OCI-LY1 (cell line): ENCODE data around the gene DIRAS1.

Experiments used
- CTCF ChIP-seq: fragments of 200-600 bp; sonication (generic), shearing (Covaris generic); IDR thresholded peaks from 2 replicates; pipeline ENCODE4 v1.5.1; 2017; ENCODE audit warnings: mild to moderate bottlenecking, antibody characterized with exemption, low read length, moderate library complexity, mixed read lengths
- EZH2 ChIP-seq: fragments of 200-600 bp; sonication (generic), shearing (Covaris generic); IDR thresholded peaks from 2 replicates; pipeline ENCODE4 v1.8.0; 2017; ENCODE audit warnings: borderline replicate concordance, mixed run types, mild to moderate bottlenecking, antibody characterized with exemption, low read length, moderate library complexity, mixed read lengths

GRCh38 chr19:2726904-2727639 is 5.9 kb upstream of the DIRAS1 start:
- TF ChIP-seq CTCF (no peak), EZH2 (no peak)
